Non-pigmented ciliary epithelial cell (primary cell): ENCODE data around the gene NR4A1.
"Not testable (repeated sequence)": the region's sequence is repeated elsewhere in the genome, so short reads cannot be mapped to it uniquely, and the experiment has no call there.

Source experiments
- DNase-seq: peaks from one replicate; pipeline ENCODE4 v3.0.0-alpha.2; 2010; ENCODE audit warnings: low read depth

NR4A1 gene

DNA sequence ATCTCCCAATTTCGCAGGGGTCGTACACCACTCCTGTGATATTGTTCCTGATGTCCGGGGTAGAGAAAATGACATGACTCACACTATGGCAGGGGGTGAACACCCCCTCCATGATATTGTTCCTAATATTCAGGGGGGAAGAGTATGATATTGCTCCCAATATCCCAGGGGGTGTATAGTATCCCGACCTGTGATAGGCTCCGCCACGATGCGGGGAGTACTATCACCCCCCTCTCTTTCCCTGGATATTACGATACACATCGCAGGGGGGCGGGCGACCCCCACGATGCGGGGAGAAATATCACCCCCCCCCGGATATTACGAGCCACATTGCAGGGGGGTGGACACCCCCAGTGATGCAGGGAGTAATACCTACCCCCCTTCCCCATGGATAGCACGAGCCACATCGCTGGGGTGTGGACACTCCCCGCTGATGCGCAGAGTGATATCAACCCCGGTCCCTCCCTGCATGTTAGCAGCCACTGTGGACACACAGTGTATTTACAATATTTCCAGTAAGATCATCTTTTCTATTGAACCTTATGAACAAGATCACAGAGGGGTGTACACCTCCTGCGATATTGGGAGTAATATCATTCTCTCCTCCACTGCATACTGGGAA lies 45.9 kb downstream of the NR4A1 start:
- no peak for DNase-seq

DNA sequence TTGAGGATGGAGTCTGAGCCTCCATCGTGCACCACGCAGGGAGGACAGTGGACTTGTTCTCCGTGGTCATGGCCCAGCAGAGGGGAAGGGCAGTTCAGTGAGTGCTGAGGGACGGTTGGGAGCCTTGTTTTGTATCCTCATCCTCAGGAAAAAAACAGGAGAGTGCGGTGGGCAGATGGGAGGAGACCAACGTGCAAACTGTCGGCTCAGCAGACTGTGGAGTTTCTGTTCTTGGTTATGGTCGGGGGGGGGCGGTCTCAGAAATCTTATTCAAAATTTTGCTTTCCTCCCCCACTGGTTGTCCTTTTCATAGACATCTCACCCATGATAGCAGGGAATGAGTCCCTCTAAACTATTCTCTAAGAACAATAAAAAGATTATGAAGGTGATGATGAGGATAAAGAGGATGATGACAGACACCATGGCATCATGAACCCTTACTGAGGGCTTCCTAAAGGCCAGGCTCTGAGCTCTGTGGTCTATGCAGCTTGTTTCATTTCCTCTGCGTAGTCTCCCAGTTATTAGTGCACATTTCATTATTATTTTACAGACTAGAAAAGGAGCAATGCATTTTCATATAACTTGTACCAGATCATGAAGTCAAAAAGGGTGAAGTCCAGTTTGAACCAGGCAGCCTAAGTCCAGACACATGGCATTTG lies 53.3 kb downstream of the NR4A1 start:
- not testable (repeated sequence) for DNase-seq
